HL-60 (cell line): ENCODE results near the gene PBRM1.

Experiments
- DNase-seq, 2 experiments: peaks; one replicate each; pipeline ENCODE4 v3.0.0-alpha.2; 2010 to 2020; ENCODE audit warnings: low read depth in 1 of 2, low spot score in 1 of 2
- H3K27ac ChIP-seq: fragments of 250-450 bp; sonication (Bioruptor Pico); replicated peaks from 2 replicates; pipeline ENCODE4 v1.5.1; 2020; ENCODE audit warnings: mild to moderate bottlenecking, moderate library complexity
- H3K27me3 ChIP-seq: fragments of 250-450 bp; sonication (Bioruptor Pico); 2 replicates; pipeline ENCODE4 v1.5.1; 2021; ENCODE audit warnings: mild to moderate bottlenecking, moderate library complexity; ENCODE audit not compliant: insufficient read depth, poor library complexity, severe bottlenecking
- H3K4me3 ChIP-seq: replicated peaks from 2 replicates; pipeline ENCODE4 v1.5.1; 2011; ENCODE audit warnings: mild to moderate bottlenecking, control low read depth, low read length; ENCODE audit not compliant: insufficient read depth
- CTCF ChIP-seq: IDR thresholded peaks from one replicate; pipeline ENCODE4 v1.5.1; 2011; ENCODE audit warnings: low read length, control low read depth, inconsistent platforms; ENCODE audit not compliant: insufficient read depth
- GABPA ChIP-seq: IDR thresholded peaks from 2 replicates; pipeline ENCODE4 v1.6.1; 2012; ENCODE audit warnings: low read depth
- POLR2AphosphoS5 ChIP-seq: IDR thresholded peaks from 2 replicates; pipeline ENCODE4 v1.6.1; 2012; ENCODE audit warnings: low read depth
- REST ChIP-seq: IDR thresholded peaks from 2 replicates; pipeline ENCODE4 v1.6.1; 2012; ENCODE audit warnings: low read depth; ENCODE audit not compliant: insufficient replicate concordance
- SPI1 ChIP-seq: IDR thresholded peaks from 2 replicates; pipeline ENCODE4 v1.6.1; 2012; ENCODE audit warnings: low read depth, mild to moderate bottlenecking, borderline replicate concordance

PBRM1 gene

GRCh38 chr3:52546111-52546901 lies 139.4 kb downstream of the PBRM1 start:
- DNase-seq: no peak
- H3K27ac ChIP-seq: no peak overlapping the region
- TF ChIP-seq CTCF: no peak
- no peak for TF ChIP-seq GABPA
- TF ChIP-seq POLR2AphosphoS5: no peak
- no peak for TF ChIP-seq SPI1
- TF ChIP-seq REST: no peak
- no peak overlapping the region for H3K4me3 ChIP-seq
- no peaks in the 10 kb centered on the region for H3K27me3 ChIP-seq

- no peaks in the 10 kb centered on the region for H3K27me3 ChIP-seq
- no peak overlapping the region for H3K27ac ChIP-seq
- no peak overlapping the region for H3K4me3 ChIP-seq
- TF ChIP-seq GABPA (no peak), POLR2AphosphoS5 (no peak), CTCF (no peak), SPI1 (no peak), REST (no peak)
- DNase-seq: no peak
Observed at GRCh38 chr3:52544937-52545336, 140.8 kb downstream of the PBRM1 start.

- TF ChIP-seq REST (no peak), POLR2AphosphoS5 (no peak; the same call in 1 of the 2 replicates)
- H3K27me3 ChIP-seq: no peaks in the 10 kb centered on the region
- no peak overlapping the region for H3K4me3 ChIP-seq
- no peak overlapping the region for H3K27ac ChIP-seq
- DNase-seq: no peak
Observed at GRCh38 chr3:52541050-52541449, 144.7 kb downstream of the PBRM1 start.
